Heart left ventricle (tissue), 16 donors: ENCODE results near the gene NR2F1-AS1. TPM values are rescaled to one million over a fixed set of nuclear protein-coding genes. Genes with fewer than 3 reads are reported as not detected.

Source experiments
- ATAC-seq, 4 donors: fragments of 200-7000 bp; cut with Tn5 transposase; one replicate each; pipeline ENCODE4 v1.9.1; 2020 to 2022; ENCODE audit warnings: moderate library complexity in 4 of 4, mild to moderate bottlenecking in 3 of 4, moderate number of reproducible peaks in 1 of 4
- DNase-seq, 5 donors: peaks; one replicate each; pipeline ENCODE4 v3.0.0-alpha.2; 2020
- H3K27ac ChIP-seq, 12 donors: fragments of 200-600 bp; sonication (generic) in 4 of 12; one replicate each; pipeline versions ENCODE4 v1.5.0 to v1.8.0; 2016 to 2022; ENCODE audit warnings: mild to moderate bottlenecking in 2 of 12
- H3K27me3 ChIP-seq, 9 donors: fragments of 200-600 bp; sonication (generic) in 2 of 9; one replicate each; pipeline versions ENCODE4 v1.5.1 to v1.8.0; 2016 to 2022; ENCODE audit warnings: mild to moderate bottlenecking in 3 of 9
- H3K36me3 ChIP-seq, 9 donors: fragments of 200-600 bp; sonication (generic) in 2 of 9; one replicate each; pipeline versions ENCODE4 v1.5.0 to v1.8.0; 2018 to 2022; ENCODE audit warnings: mild to moderate bottlenecking in 2 of 9
- H3K4me1 ChIP-seq, 12 donors: fragments of 200-600 bp; sonication (generic) in 4 of 12; one replicate each; pipeline versions ENCODE4 v1.5.0 to v1.8.0; 2016 to 2022; ENCODE audit warnings: mild to moderate bottlenecking in 3 of 12
- H3K4me3 ChIP-seq, 12 donors: fragments of 200-600 bp; sonication (generic) in 4 of 12; one replicate each; pipeline versions ENCODE4 v1.5.0 to v1.8.0; 2017 to 2022; ENCODE audit warnings: mild to moderate bottlenecking in 9 of 12, moderate library complexity in 4 of 12
- H3K9me3 ChIP-seq, 12 donors: fragments of 200-600 bp; sonication (generic) in 4 of 12; one replicate each; pipeline versions ENCODE4 v1.5.0 to v1.8.0; 2016 to 2022; ENCODE audit warnings: mild to moderate bottlenecking in 1 of 12
- CTCF ChIP-seq, 12 donors: fragments of 200-600 bp; sonication (generic) in 4 of 12; IDR thresholded peaks; one replicate each; pipeline versions ENCODE4 v1.5.0 to v1.8.0; 2018 to 2022; ENCODE audit warnings: antibody characterized with exemption in 12 of 12, mild to moderate bottlenecking in 5 of 12
- POLR2A ChIP-seq, 2 donors: fragments of 450-650 bp; IDR thresholded peaks; one replicate each; pipeline ENCODE4 v1.6.1; 2017; ENCODE audit warnings: antibody characterized with exemption in 2 of 2, mild to moderate bottlenecking in 2 of 2, moderate library complexity in 2 of 2
- WGBS, 4 donors: extraction: QIAGEN DNeasy Blood & Tissue Kit in 2 of 4; methylation state at CpG; one replicate each; pipeline versions ENCODE4 v1.1.5 to v1.1.7; 2013 to 2018; 5-methylcytosine and 5-hydroxymethylcytosine counted together
- intact Hi-C, 10 donors: fragments of 100-400 bp; cut with DNase I; formaldehyde crosslinking; loops; one replicate each; pipeline versions ENCODE4 v1.11.1 to v1.14.2; 2022
- polyA plus RNA-seq, 2 donors: library from polyadenylated mRNA; stranded (reverse); fragments of 200-250 nt; gene quantifications; one replicate each; pipeline ENCODE4 v1.2.3, GENCODE V29; 2013
- total RNA-seq, 9 donors: library from RNA; depleted of rRNA in 2 of 9; stranded (reverse); fragments of >200 nt in 2 of 9; fragmentation: NEBNext Ultra II Directional in 3 of 9; extraction: Animal tissue kit (Norgen Biotek cat#: 25700) in 3 of 9; gene quantifications; one replicate each; pipeline versions ENCODE4 v1.1.0 to v1.2.4, GENCODE V29; 2016 to 2023
- donor health status: ischemic (EF 13 %, LVEDD 7.1; RV severe dilation, severe dysfunction).
- donor health status: healthy with polysubstance abuse.
- donor health status: DM: no; HTN: yes; CAD: no.
- donor health status: DM: no; HTN: no; CAD: no.
- donor health status: ischemic (EF 25% LVEDD 6.9; RV normal size, moderate dysfunction).
- donor health status: ischemic (EF 25% LVEDD 5.7; RV mildly dilated, moderate dysfunction).
- donor health status: healthy.
- donor health status: DM: yes; HTN: yes; CAD: no.
- donor health status: ischemic (EF 35%, LVEDD 5.7; RV mildly dilated, moderate dysfunction).
- donor health status: nonischemic (EF 11% LVEDD 7.7; RV severe dilation, severe dysfunction).
- donor health status: DM: yes; HTN: yes; CAD: no.
- donor health status: PGD.
- donor health status: ischemic (EF 29% LVEDD 5.4; RV normal size, mild dysfunction).
- donor health status: nonischemic (EF 23%, LVEDD 6.1; RV moderate dilation, normal function).

The NR2F1-AS1 gene
- total and polyA plus RNA-seq, 11 donors: 0.17 to 4.5 (median 0.67) TPM; not detected in 3

- peaks cover 0 to 12% (median 3%) of the 10 kb centered on the region in 12 donors for H3K4me1 ChIP-seq
- TF ChIP-seq POLR2A (IDR thresholded peaks at IDR 0.05): no peak
- no peak for TF ChIP-seq CTCF (IDR thresholded peaks at IDR 0.05)
- H3K36me3 ChIP-seq: no peaks in the 10 kb centered on the region
- 9 to 25% (median 16%) methylated on average over 17 of the region's 17 CpGs for WGBS, 4 donors
- DNase-seq (no peak), ATAC-seq (no peak)
- H3K4me3 ChIP-seq: no peak overlapping the region
- no peak overlapping the region for H3K27ac ChIP-seq
- H3K27me3 ChIP-seq: peaks cover 70 to 100% (median 99%) of the 10 kb centered on the region in 9 donors
- peaks cover 0 to 14% (median 0%) of the 10 kb centered on the region in 12 donors for H3K9me3 ChIP-seq
- intact Hi-C loops: loop anchor here in 5 of 10 donors (10.0 kb wide), 3 partner anchors 285 to 315 kb away; no protein-coding TSS in a partner anchor
Observed at GRCh38 chr5:93599399-93600120, 18.5 kb upstream of the NR2F1-AS1 start.

GRCh38 chr5:93599001-93599379, 18.0 kb upstream of the NR2F1-AS1 start:
- ATAC-seq (no peak), DNase-seq (no peak)
- TF ChIP-seq CTCF (IDR thresholded peaks at IDR 0.05) (no peak), POLR2A (IDR thresholded peaks at IDR 0.05) (no peak)
- peaks cover 0 to 15% (median 0%) of the 10 kb centered on the region in 12 donors for H3K9me3 ChIP-seq
- H3K4me3 ChIP-seq: no peak overlapping the region
- peaks cover 0 to 11% (median 1%) of the 10 kb centered on the region in 12 donors for H3K4me1 ChIP-seq
- peaks cover 67 to 100% (median 98%) of the 10 kb centered on the region in 9 donors for H3K27me3 ChIP-seq
- no peak overlapping the region for H3K27ac ChIP-seq
- 12 to 20% (median 19%) methylated on average over 5 of the region's 5 CpGs for WGBS, 4 donors
- H3K36me3 ChIP-seq: no peaks in the 10 kb centered on the region
- intact Hi-C loops: loop anchor here in 1 of 10 donors (10.0 kb wide), 1 partner anchor 286 kb away; no protein-coding TSS in a partner anchor

GRCh38 chr5:93598091-93599000, 17.3 kb upstream of the NR2F1-AS1 start:
- Histone ChIP-seq H3K4me1 (peaks cover 0 to 11% (median 0%) of the 10 kb centered on the region in 12 donors), H3K27ac (no peak overlapping the region), H3K36me3 (no peaks in the 10 kb centered on the region), H3K9me3 (peaks cover 0 to 15% (median 0%) of the 10 kb centered on the region in 12 donors), H3K4me3 (no peak overlapping the region), H3K27me3 (peaks cover 60 to 100% (median 98%) of the 10 kb centered on the region in 9 donors)
- 17 to 29% (median 27%) methylated on average over 27 to 28 of the region's 28 CpGs for WGBS, 4 donors
- DNase-seq: no peak
- TF ChIP-seq POLR2A (IDR thresholded peaks at IDR 0.05) (no peak), CTCF (IDR thresholded peaks at IDR 0.05) (no peak)
- no peak for ATAC-seq
- intact Hi-C loops: loop anchor here in 1 of 10 donors (10.0 kb wide), 1 partner anchor 286 kb away; no protein-coding TSS in a partner anchor
